ENCODE results near the gene SLFN14.

DNA sequence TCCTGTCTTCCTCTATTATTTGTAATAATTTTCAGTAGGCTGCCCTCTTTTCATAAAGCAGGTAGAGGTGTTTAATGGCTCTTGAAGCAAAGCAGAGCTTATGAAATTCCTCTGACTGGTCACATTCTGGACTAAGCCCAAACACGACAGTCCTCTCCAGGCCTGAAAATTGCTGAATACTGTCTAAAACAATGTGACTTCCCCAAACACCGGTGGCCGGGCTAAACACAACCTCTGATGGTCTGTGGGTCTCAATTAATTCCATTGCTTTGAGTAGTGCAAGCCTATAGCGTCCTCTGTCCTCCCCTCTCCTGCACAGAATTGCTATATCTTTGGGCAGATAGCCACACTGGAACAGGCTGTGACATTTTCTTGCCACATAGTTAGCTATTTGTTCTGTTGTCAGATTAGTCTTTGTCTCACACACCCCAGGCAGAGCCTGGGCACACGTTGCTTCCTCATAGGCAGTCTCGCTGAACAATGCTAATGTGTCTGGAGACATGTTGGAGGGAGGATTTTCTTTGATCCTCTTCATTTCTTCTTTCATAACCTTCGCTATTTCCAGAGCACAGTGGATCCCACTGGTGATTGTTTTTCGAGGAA lies 12.3 kb downstream of the SLFN14 start:
- no peak for TF ChIP-seq CTCF (IDR thresholded peaks at IDR 0.05)
- TF ChIP-seq SIN3A (IDR thresholded peaks at IDR 0.05; ENCODE audit: borderline replicate concordance, insufficient read depth, low read depth, low read length) = no peak
- TF ChIP-seq, protein P1, sequence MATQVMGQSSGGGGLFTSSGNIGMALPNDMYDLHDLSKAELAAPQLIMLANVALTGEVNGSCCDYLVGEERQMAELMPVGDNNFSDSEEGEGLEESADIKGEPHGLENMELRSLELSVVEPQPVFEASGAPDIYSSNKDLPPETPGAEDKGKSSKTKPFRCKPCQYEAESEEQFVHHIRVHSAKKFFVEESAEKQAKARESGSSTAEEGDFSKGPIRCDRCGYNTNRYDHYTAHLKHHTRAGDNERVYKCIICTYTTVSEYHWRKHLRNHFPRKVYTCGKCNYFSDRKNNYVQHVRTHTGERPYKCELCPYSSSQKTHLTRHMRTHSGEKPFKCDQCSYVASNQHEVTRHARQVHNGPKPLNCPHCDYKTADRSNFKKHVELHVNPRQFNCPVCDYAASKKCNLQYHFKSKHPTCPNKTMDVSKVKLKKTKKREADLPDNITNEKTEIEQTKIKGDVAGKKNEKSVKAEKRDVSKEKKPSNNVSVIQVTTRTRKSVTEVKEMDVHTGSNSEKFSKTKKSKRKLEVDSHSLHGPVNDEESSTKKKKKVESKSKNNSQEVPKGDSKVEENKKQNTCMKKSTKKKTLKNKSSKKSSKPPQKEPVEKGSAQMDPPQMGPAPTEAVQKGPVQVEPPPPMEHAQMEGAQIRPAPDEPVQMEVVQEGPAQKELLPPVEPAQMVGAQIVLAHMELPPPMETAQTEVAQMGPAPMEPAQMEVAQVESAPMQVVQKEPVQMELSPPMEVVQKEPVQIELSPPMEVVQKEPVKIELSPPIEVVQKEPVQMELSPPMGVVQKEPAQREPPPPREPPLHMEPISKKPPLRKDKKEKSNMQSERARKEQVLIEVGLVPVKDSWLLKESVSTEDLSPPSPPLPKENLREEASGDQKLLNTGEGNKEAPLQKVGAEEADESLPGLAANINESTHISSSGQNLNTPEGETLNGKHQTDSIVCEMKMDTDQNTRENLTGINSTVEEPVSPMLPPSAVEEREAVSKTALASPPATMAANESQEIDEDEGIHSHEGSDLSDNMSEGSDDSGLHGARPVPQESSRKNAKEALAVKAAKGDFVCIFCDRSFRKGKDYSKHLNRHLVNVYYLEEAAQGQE (IDR thresholded peaks at IDR 0.05; ENCODE audit: insufficient read depth in 1 of 2, low read depth in 2 of 2, low read length in 1 of 2) = no peak

Data from Panc1 (cell line).